Esophagus mucosa (tissue), 1 donor: ENCODE measurements around the gene SMIM41. TPM values are rescaled to one million over a fixed set of nuclear protein-coding genes. Genes with fewer than 3 reads are reported as not detected.

Experiments
- ATAC-seq: fragments of 200-7000 bp; cut with Tn5 transposase; one replicate; pipeline ENCODE4 v1.9.1; 2020
- total RNA-seq: library from RNA; stranded (reverse); gene quantifications from one replicate; pipeline ENCODE4 v1.2.4, GENCODE V29; 2023
- donor health status: DM: yes; HTN: yes; CAD: no.

The SMIM41 gene
- total RNA-seq, 1 donor from 2014 or later: not detected

DNA sequence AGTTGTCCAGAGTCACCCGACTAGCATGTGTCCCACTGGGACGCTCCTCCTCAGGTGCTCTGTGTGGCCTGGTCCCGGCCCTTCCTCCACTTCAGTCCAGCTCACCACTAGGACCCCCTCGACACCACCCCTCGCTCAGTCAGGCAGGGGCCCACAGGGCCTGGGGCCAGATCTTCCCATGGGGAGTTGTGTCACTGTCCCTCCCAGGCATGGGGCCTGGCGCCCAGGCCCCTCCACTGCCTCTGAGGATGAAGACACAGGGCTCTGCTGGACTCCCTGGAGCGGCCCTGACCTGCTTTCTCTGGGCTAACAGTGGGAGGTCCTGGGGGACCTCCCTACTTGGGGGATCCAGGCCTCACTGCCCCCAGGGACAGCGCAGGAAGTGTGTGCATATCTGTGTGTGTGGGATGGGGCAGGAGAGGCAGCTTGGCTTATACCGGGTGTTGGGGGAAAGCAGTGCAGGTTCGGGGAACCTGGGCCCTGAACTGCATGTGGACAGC, 68.5 kb downstream of the SMIM41 start:
- no peak for ATAC-seq

DNA sequence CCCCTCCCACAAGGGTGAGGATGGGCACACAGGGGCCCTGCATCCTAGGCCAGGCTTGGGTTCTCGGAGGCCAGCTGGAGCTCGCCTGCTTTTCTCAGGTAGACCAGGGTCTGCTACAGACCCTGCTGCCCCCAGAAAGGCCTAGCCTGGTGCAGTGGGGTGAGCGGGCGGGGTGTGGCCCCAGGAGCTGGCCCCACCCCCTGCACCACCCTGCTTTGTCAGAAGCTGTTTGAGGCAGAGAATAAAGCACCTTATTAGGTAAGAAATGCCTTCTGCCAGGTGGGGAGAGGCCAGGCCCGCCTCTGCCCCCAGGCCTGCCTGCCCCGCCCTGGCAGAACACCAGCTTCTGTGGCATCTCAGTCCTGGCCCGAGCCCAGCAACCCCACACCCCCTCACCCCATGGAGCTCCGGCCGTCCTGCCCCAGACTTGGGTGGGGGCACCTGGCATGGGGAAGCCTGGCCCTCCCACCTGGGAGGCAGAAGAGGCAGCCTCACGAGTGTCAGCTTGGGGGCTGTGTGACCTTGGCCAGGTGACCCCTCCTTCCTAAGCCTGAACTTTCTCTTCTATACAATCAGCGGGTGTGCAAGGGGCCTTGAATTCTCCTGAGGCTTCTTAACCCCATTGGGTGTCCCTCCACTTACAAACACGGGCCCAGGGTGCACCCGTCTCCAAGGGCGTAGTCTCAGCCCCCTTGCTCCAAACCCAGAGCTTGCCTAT, 69.1 kb downstream of the SMIM41 start:
- ATAC-seq: peak; percentile 67

DNA sequence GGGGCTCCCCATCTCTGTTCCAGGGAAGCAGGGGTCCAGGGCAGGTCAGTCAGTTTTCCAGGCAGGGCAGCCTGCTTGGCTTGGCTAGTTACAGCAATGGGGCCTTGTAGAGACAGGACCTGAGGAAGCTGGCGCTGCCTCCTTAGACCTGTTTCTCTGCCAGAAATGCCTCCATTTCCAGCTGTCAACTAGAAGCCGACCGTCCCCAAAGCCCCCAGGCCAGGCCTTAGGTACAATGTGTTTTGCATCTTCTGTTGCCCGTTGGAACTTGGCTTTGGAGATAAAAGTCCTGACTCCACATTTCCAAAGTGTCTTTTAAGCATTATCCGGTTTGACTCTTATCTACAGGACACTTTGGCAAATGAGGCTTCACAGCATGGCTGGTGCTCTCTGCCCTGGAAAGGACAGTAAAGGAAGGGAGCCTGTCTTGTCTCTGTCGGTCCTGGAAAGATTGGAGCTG, 69.7 kb downstream of the SMIM41 start:
- ATAC-seq: no peak

DNA sequence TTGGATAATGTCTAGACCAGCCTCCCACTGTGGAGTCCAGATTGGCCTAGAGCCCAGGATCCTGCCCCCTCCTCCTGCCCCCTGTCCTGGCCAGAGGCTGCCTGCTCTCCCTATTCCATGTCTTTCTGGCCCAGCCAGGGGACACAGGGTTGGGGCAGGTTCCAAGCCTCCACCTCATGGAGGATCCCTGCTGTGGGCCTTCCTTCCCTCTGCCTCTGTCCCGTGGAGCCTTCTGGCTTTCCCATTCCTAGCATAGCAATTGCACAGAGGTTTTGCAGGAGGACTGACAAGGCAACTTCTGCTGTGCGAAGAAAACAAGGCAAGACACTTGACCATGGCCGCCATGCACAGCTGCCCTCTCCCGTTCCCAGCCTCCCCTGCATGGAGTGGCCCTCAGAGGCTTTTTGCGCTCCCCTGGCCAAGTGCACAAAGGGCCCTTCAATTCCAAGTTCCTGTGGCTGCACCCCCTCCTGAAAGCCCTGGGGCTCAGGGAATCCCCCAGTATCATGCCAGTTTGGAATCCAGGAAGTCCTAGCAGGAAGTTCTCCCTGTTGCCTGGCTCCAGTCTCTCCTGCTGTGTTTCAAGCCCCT, 70.2 kb downstream of the SMIM41 start:
- ATAC-seq: no peak

DNA sequence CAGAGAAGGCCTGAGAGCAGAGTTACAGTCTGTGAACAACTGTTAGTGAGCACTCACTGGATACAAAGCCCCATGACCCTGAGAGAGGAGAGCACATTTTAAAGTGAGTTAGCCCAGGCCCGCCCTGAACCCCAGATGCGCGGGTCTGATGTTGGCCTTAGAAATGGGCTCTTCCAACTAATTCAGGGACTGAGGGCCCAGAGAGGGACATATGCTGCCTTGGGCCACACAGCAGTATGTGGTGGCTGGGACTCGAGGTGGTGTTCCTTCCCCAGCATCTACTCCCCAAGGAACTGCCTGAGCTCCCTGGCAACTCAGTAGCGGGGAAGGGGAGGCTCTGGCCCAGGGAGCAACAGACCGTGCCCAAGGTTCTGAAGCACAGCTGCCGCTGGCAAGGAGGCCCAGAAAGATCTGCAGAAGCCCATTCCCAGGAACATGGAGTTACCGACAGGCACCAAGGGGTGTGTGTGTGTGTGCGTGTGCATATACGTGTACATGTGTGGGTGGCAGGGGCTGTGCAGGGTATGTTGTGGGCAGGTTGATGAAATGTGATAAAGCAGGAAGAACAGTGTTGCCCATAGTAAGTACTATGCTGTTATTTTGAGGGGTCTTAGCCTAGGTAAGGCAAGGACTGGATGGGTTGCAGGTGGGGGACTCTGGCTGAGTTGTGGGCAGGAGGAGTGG, 71.8 kb downstream of the SMIM41 start:
- no peak for ATAC-seq

DNA sequence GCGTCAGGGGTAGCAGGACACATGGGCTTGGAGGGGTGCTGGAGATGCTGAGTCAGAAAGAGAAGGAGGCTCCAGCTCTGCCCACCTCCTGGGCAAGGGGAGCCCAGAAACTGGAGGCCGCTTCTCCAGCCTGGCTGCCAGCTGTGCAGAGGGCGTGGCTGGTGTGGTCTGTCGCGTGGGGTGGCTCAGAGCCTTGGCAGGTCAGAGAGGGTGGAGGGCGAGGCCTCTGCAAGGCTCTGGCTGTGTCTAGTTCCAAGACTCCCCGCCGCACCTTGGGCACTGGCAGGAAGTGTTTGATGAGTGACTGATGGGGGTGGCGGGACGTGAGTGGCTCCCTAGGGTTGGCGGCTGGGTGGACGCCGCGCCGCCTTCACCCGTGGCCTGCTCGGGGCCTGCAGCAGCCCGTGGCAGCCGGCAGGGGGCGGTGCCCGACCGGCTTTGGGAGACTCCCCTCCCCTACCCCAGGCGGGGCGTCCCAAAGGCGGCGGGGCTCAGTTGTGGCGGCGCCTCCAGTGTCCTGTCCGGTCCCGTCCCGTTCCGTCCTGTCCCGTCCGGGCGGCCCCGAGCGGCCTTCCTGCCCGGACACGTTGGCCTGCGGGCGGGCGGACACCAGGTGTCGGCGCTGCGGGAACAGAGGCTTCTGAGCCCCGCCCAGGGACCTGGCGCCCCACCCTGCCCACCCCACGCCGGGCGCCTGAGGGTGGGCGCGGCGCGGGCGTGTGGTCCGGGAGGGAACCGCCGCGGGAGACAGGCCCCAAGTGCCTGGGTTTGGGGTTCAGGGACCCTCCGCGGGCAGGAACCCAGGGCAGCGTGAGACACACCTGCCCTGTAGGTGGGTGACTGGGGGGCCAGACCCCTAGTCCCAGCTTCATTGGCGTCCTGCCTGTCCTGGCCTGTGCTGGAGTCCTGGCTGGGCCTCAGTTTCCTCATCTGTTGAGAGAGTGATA, 72.6 kb downstream of the SMIM41 start:
- peak; percentile 68 for ATAC-seq

DNA sequence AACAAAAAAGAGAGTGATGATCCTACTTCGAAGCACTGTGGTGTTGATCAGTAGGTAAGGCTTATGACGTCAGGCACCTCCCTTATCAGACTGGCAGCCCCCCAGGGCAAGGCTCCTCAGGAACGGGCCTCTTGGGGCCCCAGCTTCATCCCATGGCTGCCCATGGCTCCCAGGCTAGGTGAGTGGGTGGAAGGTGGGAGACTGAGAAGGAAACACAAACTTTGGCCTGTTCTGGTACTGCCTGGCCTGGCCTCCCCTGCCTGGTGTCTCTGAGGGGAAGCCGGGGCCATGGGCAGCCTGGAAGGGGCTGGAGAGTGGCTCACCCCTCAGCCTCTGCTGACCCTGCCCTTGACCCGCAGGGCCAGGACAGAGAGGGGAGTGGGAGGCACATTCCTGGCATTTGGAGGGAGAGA, 73.4 kb downstream of the SMIM41 start:
- ATAC-seq: no peak

DNA sequence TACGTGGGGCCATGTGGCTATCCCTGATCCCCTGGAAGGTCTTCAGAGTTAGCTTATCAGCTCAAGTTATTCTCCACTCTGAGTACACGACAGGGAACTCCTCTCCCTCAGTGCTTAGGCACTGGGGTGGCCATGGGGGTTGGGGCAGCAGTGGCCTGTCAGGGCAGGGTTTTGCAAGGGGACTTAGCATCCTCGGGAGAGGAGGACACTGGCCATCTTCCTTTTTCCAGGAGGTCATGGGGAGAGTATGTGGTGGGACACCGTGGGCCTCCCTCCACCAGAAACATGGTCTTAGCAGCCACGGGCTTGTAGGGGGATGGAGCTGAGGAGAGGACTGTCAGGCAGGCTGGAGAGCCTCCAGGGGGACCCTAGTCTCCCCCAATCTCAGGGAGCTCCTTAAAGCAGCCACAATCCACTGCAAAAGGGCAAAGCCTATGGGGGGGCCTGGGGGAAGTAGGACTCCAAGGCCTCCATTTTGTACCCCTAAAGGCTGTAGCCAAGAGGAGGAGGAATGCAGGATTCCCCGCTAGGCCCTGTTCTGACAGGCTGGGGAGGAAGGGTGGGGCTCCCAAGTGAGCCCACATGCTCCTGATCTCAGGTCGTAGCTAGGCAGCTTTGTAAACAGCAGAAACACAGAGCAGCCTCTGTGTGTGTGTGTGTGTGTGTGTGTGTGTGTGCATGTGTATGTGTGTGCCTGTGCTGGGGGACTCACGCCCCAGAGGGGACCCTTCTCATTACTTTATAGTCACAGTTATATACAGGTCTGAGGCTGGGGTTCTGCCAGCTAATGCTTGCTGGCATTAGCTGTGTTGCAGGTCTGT, 75.8 kb downstream of the SMIM41 start:
- ATAC-seq: peak; percentile 42

DNA sequence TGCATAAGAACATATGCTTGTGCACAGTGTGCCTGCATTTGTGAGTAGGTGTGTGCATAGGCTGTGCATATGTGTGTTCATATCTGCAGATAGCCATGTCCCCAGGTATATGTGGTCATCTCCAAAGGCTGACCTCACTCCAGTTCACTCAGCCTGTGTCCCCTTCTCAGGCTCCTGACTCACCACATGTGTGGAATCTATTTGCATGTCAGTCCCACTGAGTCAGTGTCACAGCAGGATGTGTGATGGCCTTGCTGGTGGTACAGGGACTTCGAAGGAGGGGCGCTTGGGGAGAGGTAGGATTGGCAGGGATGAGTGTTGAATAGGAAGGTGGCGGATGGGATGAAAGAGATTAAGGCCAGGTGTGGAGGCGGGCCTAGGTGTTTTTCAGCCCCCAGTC, 76.8 kb downstream of the SMIM41 start:
- ATAC-seq: no peak

DNA sequence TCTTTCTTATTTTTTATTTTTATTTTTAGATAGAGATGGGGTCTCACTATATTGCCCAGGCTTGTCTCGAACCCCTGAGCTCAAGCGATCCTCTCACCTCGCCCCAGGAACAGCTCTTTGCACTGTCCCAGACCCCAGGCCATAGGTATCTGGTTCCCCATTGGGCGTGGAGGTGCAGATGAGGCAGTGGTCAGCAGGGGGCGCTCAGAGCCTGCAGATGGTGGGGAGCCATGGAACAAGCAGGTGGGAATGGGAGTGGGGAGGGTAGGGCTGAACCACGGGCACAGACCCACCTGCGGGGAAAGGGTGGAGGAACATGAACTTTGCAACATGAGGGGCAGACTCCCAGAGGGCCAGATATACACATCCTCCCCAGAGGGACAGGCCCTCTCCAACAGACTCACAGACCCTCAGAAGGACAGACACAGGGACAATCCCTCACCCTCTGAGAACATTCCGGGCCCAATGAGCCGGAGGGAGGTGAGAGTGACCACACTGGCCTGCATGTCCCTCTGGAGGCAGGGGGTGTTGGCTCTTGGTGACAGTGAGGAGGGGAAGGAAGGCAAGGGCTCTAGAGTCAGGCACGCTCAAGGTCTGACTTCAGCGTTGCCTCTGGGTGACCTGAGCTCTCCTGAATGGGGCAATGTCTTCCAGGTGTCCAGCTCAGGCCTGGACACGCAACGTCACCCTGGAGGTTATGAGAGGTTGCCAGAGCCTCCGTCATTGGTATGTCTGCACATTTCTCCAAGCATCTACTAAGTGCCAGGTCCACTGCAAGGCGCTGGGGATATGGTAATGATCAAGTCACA, 77.5 kb downstream of the SMIM41 start:
- ATAC-seq: peak; percentile 33

DNA sequence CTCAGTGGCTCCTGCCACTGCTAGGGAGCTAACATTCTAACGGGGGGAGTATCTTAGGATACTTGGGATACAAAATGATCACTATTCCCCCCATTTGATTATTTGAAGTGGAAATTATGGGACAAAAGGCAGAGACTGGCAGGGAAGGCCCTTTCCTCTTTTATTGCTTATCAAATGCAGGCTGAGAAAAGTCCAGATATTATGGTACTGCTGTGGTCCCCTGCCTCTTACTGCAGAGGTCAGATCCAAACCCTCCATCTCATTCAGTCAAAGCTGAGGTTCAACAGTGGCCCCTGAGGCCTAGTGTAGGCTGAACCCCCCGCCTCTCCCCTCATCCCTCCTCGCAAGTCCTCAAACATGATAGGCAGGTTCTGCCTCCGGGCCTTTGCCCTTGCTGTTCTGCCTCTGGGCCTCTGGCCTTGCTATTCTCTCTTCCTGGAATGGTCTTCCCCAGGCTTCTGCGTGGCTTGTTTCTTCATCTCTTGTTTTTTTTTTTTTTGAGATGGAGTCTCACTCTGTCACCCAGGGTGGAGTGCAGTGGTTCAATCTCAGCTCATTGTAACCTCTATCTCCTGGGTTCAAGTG, 78.2 kb downstream of the SMIM41 start:
- no peak for ATAC-seq

Other genes starting within 250 kb of the SMIM41 start
- 0.16 TPM for gene FIGNL2, start 231.0 kb upstream of the SMIM41 start, total RNA-seq
- gene ANKRD33, start 191.6 kb upstream of the SMIM41 start, total RNA-seq: not detected
- 4.9 TPM for gene ACVRL1, start 172.2 kb upstream of the SMIM41 start, total RNA-seq
- 19.2 TPM for gene ACVR1B, start 128.0 kb upstream of the SMIM41 start, total RNA-seq
- gene TAMALIN, start 72.8 kb upstream of the SMIM41 start, total RNA-seq: 3.9 TPM
- 2.0 TPM for gene NR4A1, start 28.3 kb upstream of the SMIM41 start, total RNA-seq
- gene ATG101, start 9.7 kb upstream of the SMIM41 start, total RNA-seq: 35.2 TPM
- gene KRT80, start 112.3 kb downstream of the SMIM41 start, total RNA-seq: 17.9 TPM
- 113 TPM for gene KRT7, start 153.5 kb downstream of the SMIM41 start, total RNA-seq
- gene KRT86, start 194.9 kb downstream of the SMIM41 start, total RNA-seq: not detected
- gene KRT81, start 211.8 kb downstream of the SMIM41 start, total RNA-seq: not detected
- gene KRT83, start 241.7 kb downstream of the SMIM41 start, total RNA-seq: not detected